HepG2 (cell line): ENCODE data around the gene KERA. TPM values are rescaled to one million over a fixed set of nuclear protein-coding genes. Genes with fewer than 3 reads are reported as not detected.

Source experiments
- ATAC-seq: fragments of 200-7000 bp; cut with Tn5 transposase; 3 replicates; pipeline ENCODE4 v1.9.1; 2020; ENCODE audit warnings: mild to moderate bottlenecking, moderate library complexity
- BruUV-seq: library from RNA; stranded (reverse); fragments of 400-500 nt; replicated peaks from 2 replicates; lab custom pipeline; 2021; lab: Mats Ljungman, UMichigan
- CTCF ChIA-PET: fragments of 300-600 bp; formaldehyde crosslinking; extraction: SDS; loops from one replicate; lab custom pipeline; 2021; ENCODE audit warnings: low total read pairs, inconsistent platforms, low intra/inter-chr PET ratio; lab: Yijun Ruan, JAX
- POLR2A ChIA-PET: fragments of 350-600 bp; sonication (Branson Sonifier 250); formaldehyde crosslinking; loops from one replicate; lab custom pipeline; 2020; ENCODE audit warnings: antibody characterized with exemption, inconsistent platforms; lab: Yijun Ruan, JAX
- DNase-seq: peaks from one replicate; pipeline ENCODE4 v3.0.0-alpha.2; 2015; ENCODE audit warnings: low spot score
- FAIRE-seq: peaks from 3 replicates; lab custom pipeline; 2011; peaks lifted over from hg19 to GRCh38; lab: Jason Lieb, UNC
- H2AFZ ChIP-seq: one replicate; pipeline ENCODE4 v1.6.1; 2011; ENCODE audit warnings: low read length, inconsistent platforms
- H3K27ac ChIP-seq: fragments of 300-600 bp; 3 replicates; pipeline ENCODE4 v1.8.0; 2011; ENCODE audit warnings: mixed run types, mild to moderate bottlenecking, mixed read lengths, low read length, inconsistent platforms; ENCODE audit not compliant: insufficient read depth; ENCODE audit errors: extremely low read length
- H3K27me3 ChIP-seq, 2 experiments: fragments of 200-600 bp in 1 of 2; 2 replicates in 1 of 2; 3 replicates in 1 of 2; pipeline versions ENCODE4 v1.6.0 to v1.8.0; 2011; ENCODE audit warnings: low read length in 2 of 2, mild to moderate bottlenecking in 2 of 2, moderate library complexity in 2 of 2, inconsistent platforms in 1 of 2; ENCODE audit not compliant: insufficient read depth in 2 of 2, control insufficient read depth in 1 of 2
- H3K36me3 ChIP-seq, 2 experiments: fragments of 200-600 bp in 1 of 2; replicated peaks in 1 of 2; 2 replicates in 1 of 2; 3 replicates in 1 of 2; pipeline versions ENCODE4 v1.5.1 to v1.8.0; 2011; ENCODE audit warnings: low read length in 2 of 2, inconsistent platforms in 1 of 2; ENCODE audit not compliant: insufficient read depth in 2 of 2, control insufficient read depth in 1 of 2
- H3K4me1 ChIP-seq: 2 replicates; pipeline ENCODE4 v1.5.1; 2012; ENCODE audit warnings: low read length, inconsistent platforms; ENCODE audit not compliant: insufficient read depth
- H3K4me2 ChIP-seq: 2 replicates; pipeline ENCODE4 v1.6.0; 2011; ENCODE audit warnings: low read depth, low read length, inconsistent platforms
- H3K4me3 ChIP-seq, 3 experiments: fragments of 200-600 bp in 1 of 3; sonication (generic), shearing (Covaris generic) in 1 of 3; replicated peaks in 1 of 3; 2 replicates each; pipeline ENCODE4 v1.5.1; 2011 to 2016; ENCODE audit warnings: low read length in 3 of 3, inconsistent platforms in 2 of 3, low read depth in 2 of 3, mild to moderate bottlenecking in 2 of 3, control low read depth in 1 of 3, mixed read lengths in 1 of 3; ENCODE audit not compliant: insufficient read depth in 1 of 3
- H3K79me2 ChIP-seq: one replicate; pipeline ENCODE4 v1.6.1; 2011; ENCODE audit warnings: low read length, inconsistent platforms; ENCODE audit not compliant: insufficient read depth
- H3K9ac ChIP-seq: 2 replicates; pipeline ENCODE4 v1.6.0; 2011; ENCODE audit warnings: mild to moderate bottlenecking, low read depth, low read length, inconsistent platforms; ENCODE audit not compliant: insufficient read depth
- H3K9me3 ChIP-seq: 2 replicates; pipeline ENCODE4 v1.5.1; 2012; ENCODE audit warnings: mild to moderate bottlenecking, low read length
- H4K20me1 ChIP-seq: 2 replicates; pipeline ENCODE4 v1.6.0; 2011; ENCODE audit warnings: inconsistent platforms, mild to moderate bottlenecking, low read length, moderate library complexity; ENCODE audit not compliant: insufficient read depth
- DMAP1 ChIP-seq: IDR thresholded peaks from 2 replicates; pipeline ENCODE4 v1.6.1; 2016
- GABPA ChIP-seq, 2 experiments: IDR thresholded peaks; 2 replicates each; pipeline ENCODE4 v1.6.1; 2011 to 2016; ENCODE audit warnings: low read depth in 2 of 2, low read length in 1 of 2, missing biosample characterization in 1 of 2, missing genetic modification characterization in 1 of 2
- HHEX ChIP-seq: IDR thresholded peaks from 2 replicates; pipeline ENCODE4 v1.6.1; 2016; ENCODE audit warnings: control low read depth
- IKZF4 ChIP-seq: sonication (generic); formaldehyde crosslinking; IDR thresholded peaks from 2 replicates; pipeline ENCODE4 v1.5.1; 2020; ENCODE audit warnings: borderline replicate concordance, mild to moderate bottlenecking, low read depth, missing genetic modification reagents; ENCODE audit errors: not compliant biosample characterization
- MEIS2 ChIP-seq: sonication (generic); formaldehyde crosslinking; IDR thresholded peaks from 2 replicates; pipeline ENCODE4 v1.9.0; 2021; ENCODE audit warnings: mild to moderate bottlenecking, missing genetic modification reagents
- MTF1 ChIP-seq: sonication (generic); formaldehyde crosslinking; IDR thresholded peaks from 2 replicates; pipeline ENCODE4 v1.5.0; 2020; ENCODE audit warnings: missing genetic modification reagents
- MXD4 ChIP-seq: IDR thresholded peaks from 2 replicates; pipeline ENCODE4 v1.6.1; 2016; ENCODE audit warnings: mild to moderate bottlenecking, missing biosample characterization, missing genetic modification reagents
- PRMT3 ChIP-seq: sonication (generic); formaldehyde crosslinking; IDR thresholded peaks from 2 replicates; pipeline ENCODE4 v1.8.1; 2022; ENCODE audit warnings: low read depth, mild to moderate bottlenecking, moderate library complexity, missing genetic modification reagents, borderline replicate concordance
- RBAK ChIP-seq: sonication (generic); formaldehyde crosslinking; IDR thresholded peaks from 2 replicates; pipeline ENCODE4 v1.5.1; 2020; ENCODE audit warnings: mild to moderate bottlenecking, missing genetic modification reagents
- RELA ChIP-seq: sonication (generic); formaldehyde crosslinking; IDR thresholded peaks from 2 replicates; pipeline ENCODE4 v1.4.0; 2020; ENCODE audit warnings: missing genetic modification reagents
- SNRNP70 ChIP-seq: fragments of 200-400 bp; formaldehyde crosslinking; IDR thresholded peaks from 2 replicates; pipeline ENCODE4 v1.6.1; 2017; ENCODE audit warnings: mild to moderate bottlenecking, low read depth, low read length, moderate library complexity
- ZBTB37 ChIP-seq: sonication (generic); formaldehyde crosslinking; IDR thresholded peaks from 2 replicates; pipeline ENCODE4 v1.4.0; 2020; ENCODE audit warnings: mild to moderate bottlenecking, missing genetic modification reagents
- ZFP90 ChIP-seq: sonication (generic); formaldehyde crosslinking; IDR thresholded peaks from 2 replicates; pipeline ENCODE4 v1.8.0; 2022; ENCODE audit warnings: missing genetic modification reagents, mild to moderate bottlenecking, inconsistent platforms, borderline replicate concordance
- ZNF430 ChIP-seq: sonication (generic); formaldehyde crosslinking; IDR thresholded peaks from 2 replicates; pipeline ENCODE4 v1.9.0; 2021; ENCODE audit warnings: mild to moderate bottlenecking, missing genetic modification reagents
- ZNF446 ChIP-seq: sonication (generic); formaldehyde crosslinking; IDR thresholded peaks from 2 replicates; pipeline ENCODE4 v1.5.0; 2020; ENCODE audit warnings: mild to moderate bottlenecking, missing genetic modification reagents
- ZNF644 ChIP-seq: IDR thresholded peaks from 2 replicates; pipeline ENCODE4 v1.6.1; 2016; ENCODE audit warnings: low read depth
- ZNF670 ChIP-seq: sonication (generic); formaldehyde crosslinking; IDR thresholded peaks from 2 replicates; pipeline ENCODE4 v1.8.0; 2022; ENCODE audit warnings: mild to moderate bottlenecking, missing genetic modification reagents, borderline replicate concordance
- ZNF761 ChIP-seq: sonication (generic); formaldehyde crosslinking; conservative IDR thresholded peaks from 2 replicates; pipeline ENCODE4 v1.4.0; 2020; ENCODE audit warnings: mild to moderate bottlenecking, missing genetic modification reagents
- ZNF883 ChIP-seq: sonication (generic); formaldehyde crosslinking; IDR thresholded peaks from 2 replicates; pipeline ENCODE4 v1.5.1; 2020; ENCODE audit warnings: mild to moderate bottlenecking, missing genetic modification reagents; ENCODE audit errors: not compliant biosample characterization
- WGBS: methylation state at CpG from one replicate; pipeline ENCODE4 v1.1.6; 2017; ENCODE audit warnings: low lambda C conversion rate; 5-methylcytosine and 5-hydroxymethylcytosine counted together
- in situ Hi-C: cut with HindIII; loops from 2 replicates; pipeline ENCODE4 v1.10.0; 2017; ENCODE audit warnings: low pct_unique_long_range_greater_than_20kb; ENCODE audit not compliant: extremely low pct_ligation_motif_present
- intact Hi-C: fragments of 100-400 bp; cut with micrococcal nuclease; formaldehyde crosslinking; loops from one replicate; pipeline ENCODE4 v1.10.0; 2022; ENCODE audit not compliant: unreplicated experiment
- polyA plus RNA-seq, 8 experiments: library from polyadenylated mRNA; depleted of rRNA in 3 of 8; stranded (reverse) in 7 of 8; unstranded in 1 of 8; fragments of >200 nt; fragmentation: Illumina TruSeq in 4 of 8; extraction: Trizol in 4 of 8; gene quantifications; 2 replicates each; pipeline versions ENCODE4 v1.2.1 to v1.2.3, GENCODE V29; 2011 to 2016; ENCODE audit warnings: low read depth in 4 of 8, missing spikeins in 1 of 8, mixed read lengths in 1 of 8; ENCODE audit not compliant: insufficient read depth in 1 of 8
- total RNA-seq, 5 experiments: library from RNA; depleted of rRNA; stranded (reverse); fragments of >200 nt; fragmentation: Illumina TruSeq; extraction: Trizol; gene quantifications; 2 replicates each; pipeline ENCODE4 v1.2.3, GENCODE V29; 2016; ENCODE audit warnings: low read depth in 1 of 5

Gene KERA
- total and polyA plus RNA-seq, 2 of the 13 experiments (the other 11 are each of a cell fraction or from before 2014, with no cell fraction given), result not detected

- Histone ChIP-seq H2AFZ (no peak overlapping the region), H3K79me2 (no peaks in the 10 kb centered on the region), H3K4me2 (no peak overlapping the region), H3K36me3 (no peaks in the 10 kb centered on the region), H3K4me1 (no peaks in the 10 kb centered on the region)
- intact Hi-C loops (no loop called here), in situ Hi-C loops (no loop called here)
- no peak for TF ChIP-seq ZFP90
- TF ChIP-seq ZNF761 (CRISPR knock-in tag), result no peak
- TF ChIP-seq RELA, result no peak
- no peak for TF ChIP-seq HHEX (CRISPR knock-in tag)
- no peak for TF ChIP-seq MEIS2 (CRISPR knock-in tag)
- no peak for TF ChIP-seq DMAP1
- no peak for TF ChIP-seq ZBTB37 (CRISPR knock-in tag)
- no peak for TF ChIP-seq MXD4 (CRISPR knock-in tag)
- no peak for TF ChIP-seq ZNF430 (CRISPR knock-in tag)
- TF ChIP-seq ZNF883 (CRISPR knock-in tag), result no peak
- no peak for TF ChIP-seq ZNF446 (CRISPR knock-in tag)
- TF ChIP-seq MTF1 (CRISPR knock-in tag), result no peak
- no peak for TF ChIP-seq ZNF670 (CRISPR knock-in tag)
- no peak for TF ChIP-seq PRMT3 (CRISPR knock-in tag)
- TF ChIP-seq IKZF4 (CRISPR knock-in tag), result no peak
- TF ChIP-seq GABPA (IDR thresholded peaks at IDR 0.05; ENCODE audit: low read depth, low read length), result no peak
- no peak for TF ChIP-seq GABPA (CRISPR knock-in tag; IDR thresholded peaks at IDR 0.05; ENCODE audit: low read depth)
- TF ChIP-seq RBAK (CRISPR knock-in tag), result no peak
- no peak for TF ChIP-seq SNRNP70
- TF ChIP-seq ZNF644, result no peak
- TF ChIP-seq, all 625 proteins: peak for 0
- no peak overlapping the region for H3K9ac ChIP-seq
- no peak for ATAC-seq
- no peaks in the 10 kb centered on the region for H4K20me1 ChIP-seq
- ChIA-PET POLR2A (no interaction called here), CTCF (no interaction called here)
- no peak overlapping the region for H3K27ac ChIP-seq
- no peaks in the 10 kb centered on the region for H3K9me3 ChIP-seq
- no peak overlapping the region for H3K4me3 ChIP-seq
- no peaks in the 10 kb centered on the region for H3K27me3 ChIP-seq
- no peak for DNase-seq
- no peak for FAIRE-seq
- no TSS peak for BruUV-seq
- 0% methylated on average over 1 of the region's 1 CpG for WGBS
These were observed 20.7 kb upstream of the KERA start for GRCh38 chr12:91078501-91078900.
